Fibroblast of skin of back (primary cell): ENCODE measurements around the gene AHCYL2.
"Not testable (repeated sequence)": the region's sequence is repeated elsewhere in the genome, so short reads cannot be mapped to it uniquely, and the experiment has no call there.

Source experiments
- DNase-seq: peaks from one replicate; pipeline ENCODE4 v3.0.0-alpha.2; 2013

AHCYL2 gene

DNA sequence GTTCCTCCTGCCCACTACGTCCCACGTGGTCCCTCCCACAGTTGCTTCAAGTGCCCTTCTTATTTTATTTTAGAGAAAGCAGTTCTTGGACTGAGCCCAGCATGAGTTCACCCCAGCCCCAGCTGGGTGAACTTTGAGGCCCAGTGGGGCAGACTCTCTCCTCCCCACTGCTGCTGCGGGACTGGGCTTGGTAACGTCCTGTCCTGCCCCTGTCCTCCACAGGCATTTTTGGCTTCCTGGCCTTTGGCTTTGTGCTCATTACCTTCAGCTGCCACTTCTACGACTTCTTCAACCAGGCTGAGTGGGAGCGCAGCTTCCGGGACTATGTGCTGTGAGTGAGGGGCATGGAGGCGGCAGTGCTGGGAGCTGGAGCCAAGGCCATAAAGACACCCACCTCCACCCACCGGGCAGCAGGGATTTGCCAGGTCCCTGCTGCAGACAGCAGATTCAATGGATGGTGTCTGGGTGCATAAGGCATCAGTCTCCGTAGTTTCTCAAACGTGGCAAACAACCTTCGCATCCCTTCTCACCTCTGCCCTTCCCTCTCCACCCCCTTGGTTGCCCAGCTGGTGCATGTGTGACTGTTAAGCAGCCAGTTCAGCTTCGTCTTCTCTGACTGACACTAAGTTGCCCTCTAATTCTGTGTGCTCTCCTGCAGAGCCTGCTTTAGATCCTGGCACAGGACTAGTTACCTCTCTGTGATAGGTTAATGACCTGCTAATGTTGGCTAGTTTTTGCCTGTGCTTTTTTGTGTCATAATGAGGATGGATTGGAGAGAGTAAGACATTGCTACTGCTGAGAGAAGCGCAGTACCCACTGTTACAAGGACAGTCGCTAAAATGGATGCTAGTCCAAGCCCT is 15.5 kb upstream of the AHCYL2 start:
- DNase-seq = no peak

DNA sequence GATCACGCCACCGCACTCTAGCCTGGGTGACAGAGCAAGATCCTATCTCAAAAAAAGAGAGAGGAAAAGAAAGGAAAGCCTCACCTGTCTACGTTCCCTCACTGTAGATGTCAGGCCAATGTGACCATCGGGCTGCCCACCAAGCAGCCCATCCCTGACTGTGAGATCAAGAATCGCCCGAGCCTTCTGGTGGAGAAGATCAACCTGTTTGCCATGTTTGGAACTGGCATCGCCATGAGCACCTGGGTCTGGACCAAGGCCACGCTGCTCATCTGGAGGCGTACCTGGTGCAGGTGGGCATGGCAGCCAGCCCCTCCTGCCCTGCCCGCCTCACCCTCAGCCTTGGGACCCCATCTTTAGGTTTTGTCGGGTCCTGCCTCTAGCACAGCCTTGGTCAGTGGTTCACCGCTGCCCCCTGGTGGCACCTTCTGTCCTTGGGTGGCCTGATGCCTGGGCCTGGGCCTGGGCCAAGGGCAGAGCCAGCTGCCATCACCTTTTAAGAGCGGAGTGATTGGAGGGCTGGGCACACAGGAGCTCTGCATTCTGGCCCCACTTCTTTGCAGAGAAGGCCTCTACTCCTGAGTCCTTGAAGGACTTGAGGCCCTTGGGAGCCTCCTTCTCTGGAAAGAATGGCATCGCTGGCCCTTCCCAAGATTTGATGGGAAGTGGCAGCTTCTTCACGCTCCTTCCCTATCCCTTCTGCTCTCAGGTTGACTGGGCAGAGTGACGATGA is 14.4 kb upstream of the AHCYL2 start:
- peak; percentile 52 for DNase-seq

- DNase-seq = no peak
These were observed 13.9 kb upstream of the AHCYL2 start for GRCh38 chr7:129210989-129211312.

DNA sequence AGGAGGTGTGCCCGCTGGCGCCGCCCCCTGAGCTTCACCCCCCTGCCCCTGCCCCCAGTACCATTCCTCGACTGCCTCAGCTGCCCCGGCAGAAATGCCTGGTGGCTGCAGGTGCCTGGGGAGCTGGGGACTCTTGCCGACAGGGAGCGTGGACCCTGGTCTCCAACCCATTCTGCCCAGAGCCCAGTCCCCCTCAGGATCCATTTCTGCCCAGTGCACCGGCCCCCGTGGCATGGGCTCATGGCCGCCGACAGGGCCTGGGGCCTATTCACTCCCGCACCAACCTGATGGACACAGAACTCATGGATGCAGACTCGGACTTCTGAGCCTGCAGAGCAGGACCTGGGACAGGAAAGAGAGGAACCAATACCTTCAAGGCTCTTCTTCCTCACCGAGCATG is 12.7 kb upstream of the AHCYL2 start:
- DNase-seq = no peak

- no peak for DNase-seq
These were observed 12.2 kb upstream of the AHCYL2 start for GRCh38 chr7:129212596-129212995.

- peak; percentile 8 for DNase-seq
These were observed 11.0 kb upstream of the AHCYL2 start for GRCh38 chr7:129213828-129214227.

- DNase-seq = not testable (repeated sequence)
These were observed 9.1 kb upstream of the AHCYL2 start for GRCh38 chr7:129215691-129216090.

- not testable (repeated sequence) for DNase-seq
These were observed 8.6 kb upstream of the AHCYL2 start for GRCh38 chr7:129216101-129216715.

GRCh38 chr7:129216821-129217416 is 7.9 kb upstream of the AHCYL2 start:
- not testable (repeated sequence) for DNase-seq

- DNase-seq = peak; percentile 79
These were observed 6.2 kb upstream of the AHCYL2 start for GRCh38 chr7:129218514-129219062.

DNA sequence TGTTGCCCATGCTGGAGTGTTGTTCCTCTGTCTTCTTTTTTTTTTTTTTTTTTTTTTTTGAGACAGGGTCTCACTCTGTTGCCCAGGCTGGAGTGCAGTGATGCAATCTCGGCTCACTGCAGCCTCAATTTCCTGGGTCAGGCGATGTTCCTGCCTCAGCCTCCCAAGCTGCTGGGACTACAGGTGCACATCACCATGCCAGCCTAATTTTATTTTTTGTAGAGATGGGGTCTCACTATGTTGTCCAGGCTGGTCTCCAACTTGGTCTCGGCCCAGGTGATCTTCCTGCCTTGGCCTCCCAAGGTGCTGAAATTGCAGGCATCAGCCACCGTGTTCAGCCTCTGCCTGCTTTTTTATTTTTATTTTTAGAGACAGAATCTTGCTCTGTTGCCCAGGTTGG is 5.7 kb upstream of the AHCYL2 start:
- not testable (repeated sequence) for DNase-seq

DNA sequence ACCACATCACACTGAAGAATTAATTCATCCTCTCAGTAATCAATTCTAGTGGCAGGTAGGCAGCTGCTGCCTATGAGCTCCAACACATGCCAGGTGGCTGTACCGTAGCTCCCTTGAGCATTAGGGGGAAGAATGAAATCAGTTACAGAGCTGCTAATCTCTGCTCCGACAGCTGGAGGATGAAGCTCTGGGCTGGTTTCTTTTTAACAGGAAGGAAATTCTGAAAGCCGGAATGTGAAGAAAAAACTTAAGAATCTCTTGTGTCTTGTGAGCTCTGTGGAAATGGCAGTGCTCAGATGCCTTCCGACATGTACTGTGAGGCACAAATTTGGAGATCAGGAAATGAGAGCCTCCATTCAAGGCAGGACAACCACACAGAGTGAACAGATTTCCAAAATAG is 2.8 kb upstream of the AHCYL2 start:
- no peak for DNase-seq

DNA sequence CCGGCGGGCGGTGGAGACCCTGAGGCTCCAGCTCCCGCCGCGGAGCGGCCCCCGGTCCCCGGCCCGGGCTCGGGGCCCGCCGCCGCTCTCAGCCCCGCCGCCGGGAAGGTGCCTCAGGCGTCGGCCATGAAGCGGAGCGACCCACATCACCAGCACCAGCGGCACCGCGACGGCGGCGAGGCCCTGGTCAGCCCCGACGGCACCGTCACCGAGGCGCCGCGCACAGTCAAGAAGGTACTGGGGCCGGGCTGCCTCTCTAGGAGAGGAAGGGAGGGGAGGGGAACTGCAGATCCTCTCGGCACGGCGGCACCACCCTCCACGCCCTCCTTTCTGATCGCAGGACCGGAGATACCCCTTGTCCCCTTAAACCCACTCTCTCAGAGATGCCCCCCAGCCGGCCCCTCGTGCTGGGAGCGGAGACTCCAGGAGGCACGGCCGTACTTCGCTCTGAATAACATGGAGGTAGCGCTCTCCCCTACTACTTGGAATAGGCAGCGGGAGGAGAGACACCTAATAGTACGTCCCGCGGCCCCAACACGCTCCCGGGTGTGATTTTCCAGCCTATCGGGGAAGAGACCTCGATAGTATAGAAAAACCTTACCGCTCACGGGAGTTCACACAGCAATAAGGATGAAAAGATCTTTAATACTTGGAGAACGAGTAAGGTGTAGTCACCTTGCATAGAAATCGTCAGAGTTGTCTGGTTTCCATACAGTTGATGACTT is 538 bp downstream of the AHCYL2 start:
- DNase-seq = peak; percentile 40

GRCh38 chr7:129225931-129226572 is 1.2 kb downstream of the AHCYL2 start:
- peak; percentile 7 for DNase-seq

DNA sequence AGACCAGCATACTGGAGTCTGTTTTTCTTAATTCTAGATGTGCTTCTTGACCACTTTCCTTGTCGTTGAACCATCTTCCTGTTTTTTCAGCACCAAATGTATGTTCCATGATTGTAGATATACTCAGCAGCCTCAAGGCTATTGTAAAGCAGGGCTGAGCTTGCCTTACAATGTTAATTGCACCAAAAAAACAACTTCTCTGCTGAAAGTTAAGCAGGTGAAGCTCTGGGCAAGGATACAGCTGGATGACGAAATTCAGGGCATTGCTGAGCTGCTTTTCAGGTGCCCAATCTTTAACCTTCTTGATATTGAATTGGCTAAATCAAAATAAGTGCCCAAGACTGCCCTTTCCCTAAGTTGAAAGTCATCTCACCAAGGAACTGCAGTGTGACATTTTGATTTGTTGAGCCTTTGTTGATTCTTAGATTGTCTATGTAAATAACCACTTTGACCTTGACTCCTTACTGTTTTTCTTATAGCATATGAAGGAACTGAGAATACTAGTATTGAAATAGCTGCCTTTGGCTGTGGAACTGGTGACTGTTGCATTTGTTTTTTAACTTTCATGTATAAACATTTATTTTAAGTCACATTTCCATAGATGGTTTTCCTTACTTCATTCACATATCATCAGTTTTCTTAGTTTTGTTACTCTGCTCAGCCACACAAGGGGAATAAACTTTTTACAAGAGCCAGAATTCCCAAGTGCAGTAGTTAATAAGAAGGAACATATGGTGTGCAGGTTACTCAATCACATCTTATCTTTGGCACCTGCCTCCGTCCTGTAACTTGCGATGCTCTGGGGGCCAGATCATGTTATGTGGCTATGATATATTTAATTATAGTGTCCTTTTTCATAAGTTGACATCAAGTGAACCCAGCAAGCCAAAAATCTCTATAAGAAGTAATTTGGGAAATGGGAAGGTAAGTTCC is 3.1 kb downstream of the AHCYL2 start:
- DNase-seq = no peak

GRCh38 chr7:129228633-129229032 is 3.8 kb downstream of the AHCYL2 start:
- no peak for DNase-seq

GRCh38 chr7:129231666-129232065 is 6.8 kb downstream of the AHCYL2 start:
- DNase-seq = no peak

GRCh38 chr7:129238546-129238945 is 13.7 kb downstream of the AHCYL2 start:
- DNase-seq = no peak

GRCh38 chr7:129240119-129240820 is 15.4 kb downstream of the AHCYL2 start:
- no peak for DNase-seq

- no peak for DNase-seq
These were observed 19.4 kb downstream of the AHCYL2 start for GRCh38 chr7:129244220-129244619.
